ENCODE data around the gene NUP43.

GRCh38 chr6:149694921-149695320 lies 51.4 kb downstream of the NUP43 start:
- no peak for TF ChIP-seq CTCF (IDR thresholded peaks at IDR 0.05)
- no peak for TF ChIP-seq POLR2A (IDR thresholded peaks at IDR 0.05)
